ENCODE data around the gene MYLK.

DNA sequence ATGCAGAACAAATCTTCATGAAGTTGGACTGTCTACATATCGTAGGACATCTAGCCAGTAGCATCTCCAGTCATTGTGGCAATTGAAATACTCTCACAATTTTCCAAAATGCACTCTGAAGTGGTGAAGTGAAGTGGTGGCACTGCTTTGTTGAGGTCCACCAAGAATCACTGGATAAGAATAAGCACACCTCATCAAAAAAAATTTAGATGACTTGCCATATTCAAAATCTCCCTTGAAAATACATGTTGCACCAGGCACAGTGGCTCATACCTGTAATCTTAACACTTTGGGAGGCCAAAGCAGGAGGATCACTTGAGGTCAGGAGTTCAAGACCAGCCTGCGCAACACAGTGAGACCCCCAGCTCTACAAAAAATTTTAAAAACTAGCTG lies 312.2 kb downstream of the MYLK start:
- no peak for TF ChIP-seq POLR2AphosphoS5 (IDR thresholded peaks at IDR 0.05; ENCODE audit: low read length)
- TF ChIP-seq, protein P1, sequence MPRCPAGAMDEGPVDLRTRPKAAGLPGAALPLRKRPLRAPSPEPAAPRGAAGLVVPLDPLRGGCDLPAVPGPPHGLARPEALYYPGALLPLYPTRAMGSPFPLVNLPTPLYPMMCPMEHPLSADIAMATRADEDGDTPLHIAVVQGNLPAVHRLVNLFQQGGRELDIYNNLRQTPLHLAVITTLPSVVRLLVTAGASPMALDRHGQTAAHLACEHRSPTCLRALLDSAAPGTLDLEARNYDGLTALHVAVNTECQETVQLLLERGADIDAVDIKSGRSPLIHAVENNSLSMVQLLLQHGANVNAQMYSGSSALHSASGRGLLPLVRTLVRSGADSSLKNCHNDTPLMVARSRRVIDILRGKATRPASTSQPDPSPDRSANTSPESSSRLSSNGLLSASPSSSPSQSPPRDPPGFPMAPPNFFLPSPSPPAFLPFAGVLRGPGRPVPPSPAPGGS (IDR thresholded peaks at IDR 0.05; ENCODE audit: borderline replicate concordance, insufficient read depth, low read depth, low read length, poor library complexity, severe bottlenecking): no peak
- TF ChIP-seq YY1 (IDR thresholded peaks at IDR 0.05; ENCODE audit: low read depth, low read length): no peak
- TF ChIP-seq RELA (IDR thresholded peaks at IDR 0.05; ENCODE audit: borderline replicate concordance, partially characterized antibody): no peak
